Measurements from ENCODE around the gene ZNF469.

ZNF469 gene

GRCh38 chr16:88347656-88348376 is 34.9 kb upstream of the ZNF469 start:
- DNase-seq (ENCODE audit: low read depth in 2 of 2), result no peak

- DNase-seq (ENCODE audit: low read depth in 2 of 2), result no peak
These were observed 34.2 kb upstream of the ZNF469 start for GRCh38 chr16:88348377-88349152.

- no peak for DNase-seq (ENCODE audit: low read depth in 2 of 2)
These were observed 33.4 kb upstream of the ZNF469 start for GRCh38 chr16:88349153-88349902.

- DNase-seq (ENCODE audit: low read depth in 2 of 2), result no peak
These were observed 32.6 kb upstream of the ZNF469 start for GRCh38 chr16:88349903-88350900.

- no peak for DNase-seq (ENCODE audit: low read depth in 2 of 2)
These were observed 31.8 kb upstream of the ZNF469 start for GRCh38 chr16:88350922-88351321.

- no peak for DNase-seq (ENCODE audit: low read depth in 2 of 2)
These were observed 31.2 kb upstream of the ZNF469 start for GRCh38 chr16:88351491-88352101.

- no peak for DNase-seq (ENCODE audit: low read depth in 2 of 2)
These were observed 30.2 kb upstream of the ZNF469 start for GRCh38 chr16:88352261-88353200.

- DNase-seq (ENCODE audit: low read depth in 2 of 2), result no peak
These were observed 29.5 kb upstream of the ZNF469 start for GRCh38 chr16:88353232-88353631.

GRCh38 chr16:88353691-88354090 is 29.1 kb upstream of the ZNF469 start:
- DNase-seq (ENCODE audit: low read depth in 2 of 2), result no peak

- no peak for DNase-seq (ENCODE audit: low read depth in 2 of 2)
These were observed 28.3 kb upstream of the ZNF469 start for GRCh38 chr16:88354229-88355092.

- no peak for DNase-seq (ENCODE audit: low read depth in 2 of 2)
These were observed 27.7 kb upstream of the ZNF469 start for GRCh38 chr16:88355093-88355388.

GRCh38 chr16:88355389-88356123 is 27.2 kb upstream of the ZNF469 start:
- no peak for DNase-seq (ENCODE audit: low read depth in 2 of 2)

- no peak for DNase-seq (ENCODE audit: low read depth in 2 of 2)
These were observed 26.5 kb upstream of the ZNF469 start for GRCh38 chr16:88356124-88356726.

- DNase-seq (ENCODE audit: low read depth in 2 of 2), result no peak
These were observed 26.0 kb upstream of the ZNF469 start for GRCh38 chr16:88356727-88357199.

- DNase-seq (ENCODE audit: low read depth in 2 of 2), result no peak
These were observed 25.3 kb upstream of the ZNF469 start for GRCh38 chr16:88357317-88358022.

- no peak for DNase-seq (ENCODE audit: low read depth in 2 of 2)
These were observed 24.7 kb upstream of the ZNF469 start for GRCh38 chr16:88358023-88358420.

GRCh38 chr16:88359008-88359407 is 23.8 kb upstream of the ZNF469 start:
- no peak for DNase-seq (ENCODE audit: low read depth in 2 of 2)
